GM18519 (cell line): ENCODE measurements around the gene PRDM5.

ENCODE experiments used
- ATAC-seq: cut with Tn5 transposase; IDR thresholded peaks from one replicate; pipeline ENCODE4 v1.9.1; 2021; ENCODE audit warnings: mild to moderate bottlenecking, moderate library complexity; ENCODE audit not compliant: unreplicated experiment, low FRiP score

Gene PRDM5

GRCh38 chr4:120720354-120720934 is 202.1 kb downstream of the PRDM5 start:
- no peak for ATAC-seq

- ATAC-seq, result peak; percentile 80
Measured at GRCh38 chr4:120718979-120719566, 203.5 kb downstream of the PRDM5 start.

GRCh38 chr4:120716346-120716745 is 206.2 kb downstream of the PRDM5 start:
- no peak for ATAC-seq

GRCh38 chr4:120714417-120715010 is 208.0 kb downstream of the PRDM5 start:
- no peak for ATAC-seq

GRCh38 chr4:120709991-120710390 is 212.5 kb downstream of the PRDM5 start:
- no peak for ATAC-seq

DNA sequence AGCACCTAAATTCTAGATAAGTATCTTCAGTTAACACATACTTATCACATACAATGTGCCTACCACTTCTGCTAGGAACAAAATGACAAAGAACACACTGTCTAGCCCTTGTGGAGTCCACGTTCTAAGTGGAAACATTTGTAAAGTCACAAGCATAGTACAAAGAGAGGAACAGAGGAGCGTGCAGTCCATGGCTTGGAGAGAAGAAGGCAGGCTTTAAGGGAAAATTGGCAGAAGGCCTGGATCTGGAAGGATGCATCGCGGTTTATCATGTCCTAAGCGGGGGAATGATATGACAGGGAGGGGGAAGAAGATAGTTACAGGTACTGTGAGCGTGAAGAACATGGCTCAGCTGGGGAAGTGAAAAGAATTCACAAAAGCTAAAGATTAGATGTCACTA is 218.0 kb downstream of the PRDM5 start:
- ATAC-seq, result no peak

- ATAC-seq, result no peak
Measured at GRCh38 chr4:120703908-120704307, 218.6 kb downstream of the PRDM5 start.

GRCh38 chr4:120699354-120699753 is 223.2 kb downstream of the PRDM5 start:
- ATAC-seq, result no peak

DNA sequence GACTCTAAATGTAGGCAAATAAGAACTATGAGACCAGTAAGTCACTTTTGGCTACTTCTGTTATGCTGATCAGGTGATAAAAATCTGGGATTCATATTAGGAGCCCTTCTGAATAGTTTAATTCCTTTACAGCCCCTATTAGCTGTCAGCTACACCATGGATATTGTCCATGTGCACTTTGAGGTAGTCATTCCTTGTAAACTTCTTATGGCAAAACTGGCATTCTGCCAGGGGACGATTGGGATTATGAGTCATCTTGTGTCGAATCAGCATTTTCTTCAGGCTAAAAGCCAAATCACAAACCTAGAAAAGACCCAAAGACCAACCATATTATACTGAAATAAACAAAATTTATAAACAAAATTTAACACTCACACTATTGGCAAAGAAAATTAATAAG is 227.6 kb downstream of the PRDM5 start:
- no peak for ATAC-seq

GRCh38 chr4:120693816-120694215 is 228.7 kb downstream of the PRDM5 start:
- ATAC-seq, result no peak

DNA sequence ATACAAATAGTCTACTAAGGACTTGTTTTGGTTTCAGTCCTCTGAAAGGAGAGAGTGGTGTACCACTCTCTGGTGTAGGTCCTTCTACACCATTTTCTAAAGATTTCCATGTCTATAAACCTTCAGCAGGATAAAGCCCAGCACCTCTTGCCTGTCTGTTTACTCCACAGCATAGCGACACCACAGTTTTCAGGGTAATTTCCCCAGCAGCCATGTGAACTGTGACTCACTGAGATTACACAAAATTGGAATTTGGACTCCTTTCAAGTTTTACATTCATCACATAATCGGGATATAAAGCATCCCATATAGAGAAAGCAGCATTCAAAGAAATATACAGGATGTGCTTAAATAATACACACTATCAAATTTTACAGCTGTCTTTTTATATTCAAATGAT is 229.6 kb downstream of the PRDM5 start:
- ATAC-seq, result no peak

- no peak for ATAC-seq
Measured at GRCh38 chr4:120691536-120691935, 231.0 kb downstream of the PRDM5 start.

DNA sequence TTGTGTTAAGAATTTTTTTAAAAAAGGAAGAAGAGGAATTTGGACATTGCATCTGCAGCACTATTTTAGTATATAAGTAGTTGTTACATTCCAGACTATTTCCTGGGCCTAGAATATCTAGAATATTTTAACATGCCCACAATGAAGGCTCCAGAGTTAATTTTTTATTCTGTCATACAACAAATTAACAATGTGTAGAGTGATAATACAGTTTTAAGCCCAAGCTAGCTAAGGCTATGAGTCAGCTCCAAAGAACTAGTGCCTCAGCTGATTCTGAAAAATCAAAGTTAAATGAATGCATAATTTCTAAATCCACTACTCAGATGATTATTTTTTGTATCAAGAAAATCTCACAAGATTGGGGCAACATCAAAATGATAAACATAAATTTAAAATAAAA is 231.4 kb downstream of the PRDM5 start:
- no peak for ATAC-seq

- ATAC-seq, result no peak
Measured at GRCh38 chr4:120688791-120689190, 233.7 kb downstream of the PRDM5 start.

GRCh38 chr4:120685756-120686278 is 236.7 kb downstream of the PRDM5 start:
- no peak for ATAC-seq

DNA sequence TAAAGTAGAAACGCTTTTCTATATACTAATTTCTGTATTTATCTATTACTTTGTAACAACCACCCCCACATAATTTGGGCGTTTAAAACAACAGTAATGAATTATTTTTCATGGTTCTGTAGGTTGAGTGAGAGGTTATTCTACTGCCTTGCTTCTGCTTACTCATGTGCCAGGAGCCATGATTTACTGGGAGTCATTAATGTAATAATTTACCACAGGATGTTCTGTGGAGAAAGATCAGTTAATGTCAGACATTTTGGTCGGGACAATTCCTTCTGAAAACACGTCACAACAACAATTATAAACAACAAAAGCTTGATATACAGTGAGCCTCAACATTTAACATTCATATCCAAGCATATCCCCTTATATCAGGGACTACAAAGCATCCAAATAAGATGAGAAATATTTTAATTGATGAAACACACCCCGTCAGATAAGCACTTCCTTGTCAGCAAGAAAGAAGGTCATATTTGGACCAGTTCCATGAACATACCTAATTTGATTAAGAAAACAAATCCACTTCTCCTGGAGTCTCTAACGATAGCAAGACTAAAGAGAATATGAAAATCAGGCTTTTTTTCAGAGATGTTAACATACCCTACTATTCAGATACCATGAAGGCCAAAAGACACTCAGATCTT is 238.5 kb downstream of the PRDM5 start:
- ATAC-seq, result no peak

GRCh38 chr4:120682981-120683380 is 239.5 kb downstream of the PRDM5 start:
- no peak for ATAC-seq

GRCh38 chr4:120680647-120681228 is 241.8 kb downstream of the PRDM5 start:
- ATAC-seq, result peak; percentile 67

DNA sequence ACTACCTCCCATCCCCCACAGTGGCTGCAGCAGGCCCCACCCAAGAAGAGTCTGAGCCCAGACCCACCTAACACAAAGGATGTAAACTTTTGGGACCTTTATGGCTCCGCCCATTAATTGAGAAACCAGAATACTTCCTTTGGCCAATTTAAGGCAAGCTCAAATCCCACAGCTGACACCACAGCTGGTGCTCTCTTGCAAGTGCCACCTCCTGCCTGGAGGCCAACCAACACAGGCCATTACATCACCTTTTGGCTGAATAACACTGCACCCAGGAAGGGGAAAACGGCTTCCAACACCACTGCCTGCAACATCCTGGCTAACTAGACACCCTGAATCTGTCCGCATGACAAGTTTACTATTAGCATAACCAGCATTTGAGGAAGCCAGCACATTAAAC is 248.8 kb downstream of the PRDM5 start:
- ATAC-seq, result no peak

DNA sequence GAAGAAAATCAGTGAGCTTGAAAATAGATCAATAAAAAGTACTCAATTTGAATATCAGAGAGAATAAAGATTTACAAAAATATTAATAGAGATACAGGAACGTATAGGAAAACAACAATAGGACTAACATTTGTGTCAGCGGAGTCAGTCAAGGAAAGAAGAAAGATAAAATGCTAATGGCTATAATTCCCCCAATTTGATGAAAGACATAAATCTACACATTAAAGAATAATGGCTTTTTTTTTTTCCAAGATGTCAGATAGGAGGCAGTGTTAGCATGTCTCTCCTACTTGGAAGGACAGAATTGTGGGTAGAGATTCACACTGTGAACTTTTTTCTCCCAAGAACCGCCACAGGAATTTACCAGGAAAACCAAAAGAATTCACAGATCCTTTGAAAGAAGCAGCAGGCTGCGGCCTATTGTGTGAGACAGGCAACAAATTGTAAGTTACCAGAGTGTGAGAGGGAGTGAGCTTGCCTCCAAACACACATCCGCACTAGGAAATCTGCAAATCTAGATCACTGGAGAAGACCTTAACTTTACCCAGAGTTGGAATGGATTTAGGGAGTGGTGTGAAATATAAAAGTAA is 249.9 kb downstream of the PRDM5 start:
- ATAC-seq, result no peak

- no peak for ATAC-seq
Measured at GRCh38 chr4:120672076-120672475, 250.4 kb downstream of the PRDM5 start.
